SU-DHL-6 (cell line): ENCODE data around the gene ZNF630.

Source experiments
- H2AFZ ChIP-seq: fragments of 200-600 bp; sonication (generic); 2 replicates; pipeline ENCODE4 v1.6.1; 2014; ENCODE audit warnings: low read depth, mild to moderate bottlenecking, moderate library complexity, mixed read lengths, antibody characterized with exemption, low read length; ENCODE audit not compliant: severe bottlenecking
- H3F3A ChIP-seq: fragments of 200-600 bp; shearing (Covaris generic); 2 replicates; pipeline ENCODE4 v1.6.0; 2016; ENCODE audit warnings: antibody characterized with exemption, mild to moderate bottlenecking; ENCODE audit not compliant: insufficient read depth
- H3K27ac ChIP-seq: fragments of 200-600 bp; sonication (generic); 2 replicates; pipeline ENCODE4 v1.5.1; 2016; ENCODE audit warnings: low read depth, mild to moderate bottlenecking, low read length, moderate library complexity, mixed read lengths
- H3K27me3 ChIP-seq: fragments of 200-600 bp; sonication (generic), shearing (Covaris generic); 2 replicates; pipeline ENCODE4 v1.6.0; 2014; ENCODE audit warnings: mild to moderate bottlenecking, low read length
- H3K36me3 ChIP-seq: fragments of 200-600 bp; sonication (generic); 2 replicates; pipeline ENCODE4 v1.6.1; 2014; ENCODE audit warnings: mild to moderate bottlenecking, low read length, mixed read lengths
- H3K4me2 ChIP-seq: fragments of 300-600, 200-600 bp; shearing (Covaris generic), sonication (generic); 2 replicates; pipeline ENCODE4 v1.6.0; 2014; ENCODE audit warnings: low read length, low read depth, mild to moderate bottlenecking; ENCODE audit not compliant: poor library complexity, severe bottlenecking
- H3K4me3 ChIP-seq: fragments of 200-600 bp; sonication (generic); 2 replicates; pipeline ENCODE4 v1.5.1; 2014; ENCODE audit warnings: antibody characterized with exemption, low read length, mild to moderate bottlenecking, mixed read lengths; ENCODE audit not compliant: insufficient read depth, poor library complexity, severe bottlenecking
- H3K79me2 ChIP-seq: fragments of 200-600 bp; sonication (generic); 2 replicates; pipeline ENCODE4 v1.6.1; 2014; ENCODE audit warnings: mild to moderate bottlenecking, low read length, moderate library complexity; ENCODE audit not compliant: insufficient read depth
- H3K9ac ChIP-seq: fragments of 200-600 bp; sonication (generic); 2 replicates; pipeline ENCODE4 v1.7.0; 2014; ENCODE audit warnings: mild to moderate bottlenecking, low read length
- H3K9me2 ChIP-seq: fragments of 200-600 bp; sonication (generic); replicated peaks from 2 replicates; pipeline ENCODE4 v1.6.1; 2014; ENCODE audit warnings: low read length; ENCODE audit not compliant: insufficient read depth
- H3K9me3 ChIP-seq: fragments of 200-600 bp; sonication (generic); 2 replicates; pipeline ENCODE4 v1.6.1; 2014; ENCODE audit warnings: low read length, mixed read lengths; ENCODE audit not compliant: insufficient read depth
- H4K20me1 ChIP-seq: fragments of 200-600 bp; sonication (generic); 2 replicates; pipeline ENCODE4 v1.6.1; 2014; ENCODE audit warnings: low read depth, mild to moderate bottlenecking, antibody characterized with exemption, low read length, moderate library complexity, mixed read lengths
- CTCF ChIP-seq: fragments of 200-600 bp; sonication (generic); IDR thresholded peaks from one replicate; pipeline ENCODE4 v1.5.1; 2017; ENCODE audit warnings: antibody characterized with exemption, mild to moderate bottlenecking, low read length, moderate library complexity; ENCODE audit not compliant: insufficient read depth, poor library complexity, severe bottlenecking
- EZH2phosphoT487 ChIP-seq: fragments of 200-600 bp; sonication (generic), shearing (Covaris generic); conservative IDR thresholded peaks from 2 replicates; pipeline ENCODE4 v1.6.1; 2018; ENCODE audit warnings: mild to moderate bottlenecking, antibody characterized with exemption, low read length, moderate library complexity, mixed read lengths

ZNF630 gene

GRCh38 chrX:48090123-48090522 is 18.7 kb upstream of the ZNF630 start:
- Histone ChIP-seq H3K4me2 (no peak overlapping the region), H3K27ac (no peak overlapping the region), H4K20me1 (no peaks in the 10 kb centered on the region), H3K79me2 (no peaks in the 10 kb centered on the region), H2AFZ (no peak overlapping the region), H3K9me2 (no peaks in the 10 kb centered on the region), H3K27me3 (no peaks in the 10 kb centered on the region), H3K9me3 (no peaks in the 10 kb centered on the region), H3K4me3 (no peak overlapping the region), H3K9ac (no peak overlapping the region), H3F3A (no peaks in the 10 kb centered on the region), H3K36me3 (no peaks in the 10 kb centered on the region)
- TF ChIP-seq CTCF (no peak), EZH2phosphoT487 (no peak)

GRCh38 chrX:48086082-48086481 is 14.6 kb upstream of the ZNF630 start:
- no peaks in the 10 kb centered on the region for H4K20me1 ChIP-seq
- H3K27me3 ChIP-seq = no peaks in the 10 kb centered on the region
- no peak overlapping the region for H3K4me2 ChIP-seq
- no peak overlapping the region for H3K27ac ChIP-seq
- no peak overlapping the region for H2AFZ ChIP-seq
- no peak overlapping the region for H3K9ac ChIP-seq
- TF ChIP-seq CTCF = no peak
- no peak for TF ChIP-seq EZH2phosphoT487
- no peaks in the 10 kb centered on the region for H3K9me3 ChIP-seq
- H3K36me3 ChIP-seq = no peaks in the 10 kb centered on the region
- no peaks in the 10 kb centered on the region for H3K79me2 ChIP-seq
- H3F3A ChIP-seq = no peaks in the 10 kb centered on the region
- H3K4me3 ChIP-seq = no peak overlapping the region
- H3K9me2 ChIP-seq = no peaks in the 10 kb centered on the region

- Histone ChIP-seq H3K9me2 (no peaks in the 10 kb centered on the region), H4K20me1 (no peaks in the 10 kb centered on the region), H3K9ac (no peak overlapping the region), H3K27me3 (no peaks in the 10 kb centered on the region), H3K27ac (no peak overlapping the region), H3K4me2 (no peak overlapping the region), H3F3A (no peaks in the 10 kb centered on the region), H2AFZ (no peak overlapping the region), H3K9me3 (no peaks in the 10 kb centered on the region), H3K79me2 (no peaks in the 10 kb centered on the region), H3K36me3 (no peaks in the 10 kb centered on the region), H3K4me3 (no peak overlapping the region)
- TF ChIP-seq CTCF = no peak
- TF ChIP-seq EZH2phosphoT487 = no peak
Observed at GRCh38 chrX:48083706-48084105, 12.3 kb upstream of the ZNF630 start.
